GM18951 (cell line): ENCODE results near the gene ATOSB.

Source experiments
- POLR2A ChIP-seq: IDR thresholded peaks from 4 replicates; pipeline ENCODE4 v1.6.1; 2011; ENCODE audit warnings: mild to moderate bottlenecking; ENCODE audit not compliant: insufficient read length, insufficient read depth; ENCODE audit errors: extremely low read depth
- in situ Hi-C: fragments of 300-500 bp; cut with MboI; formaldehyde crosslinking; loops from one replicate; pipeline ENCODE4 v1.12.0; 2022; ENCODE audit warnings: low sequenced_read_pairs, mixed read lengths, inconsistent platforms; ENCODE audit not compliant: unreplicated experiment

The ATOSB gene

DNA sequence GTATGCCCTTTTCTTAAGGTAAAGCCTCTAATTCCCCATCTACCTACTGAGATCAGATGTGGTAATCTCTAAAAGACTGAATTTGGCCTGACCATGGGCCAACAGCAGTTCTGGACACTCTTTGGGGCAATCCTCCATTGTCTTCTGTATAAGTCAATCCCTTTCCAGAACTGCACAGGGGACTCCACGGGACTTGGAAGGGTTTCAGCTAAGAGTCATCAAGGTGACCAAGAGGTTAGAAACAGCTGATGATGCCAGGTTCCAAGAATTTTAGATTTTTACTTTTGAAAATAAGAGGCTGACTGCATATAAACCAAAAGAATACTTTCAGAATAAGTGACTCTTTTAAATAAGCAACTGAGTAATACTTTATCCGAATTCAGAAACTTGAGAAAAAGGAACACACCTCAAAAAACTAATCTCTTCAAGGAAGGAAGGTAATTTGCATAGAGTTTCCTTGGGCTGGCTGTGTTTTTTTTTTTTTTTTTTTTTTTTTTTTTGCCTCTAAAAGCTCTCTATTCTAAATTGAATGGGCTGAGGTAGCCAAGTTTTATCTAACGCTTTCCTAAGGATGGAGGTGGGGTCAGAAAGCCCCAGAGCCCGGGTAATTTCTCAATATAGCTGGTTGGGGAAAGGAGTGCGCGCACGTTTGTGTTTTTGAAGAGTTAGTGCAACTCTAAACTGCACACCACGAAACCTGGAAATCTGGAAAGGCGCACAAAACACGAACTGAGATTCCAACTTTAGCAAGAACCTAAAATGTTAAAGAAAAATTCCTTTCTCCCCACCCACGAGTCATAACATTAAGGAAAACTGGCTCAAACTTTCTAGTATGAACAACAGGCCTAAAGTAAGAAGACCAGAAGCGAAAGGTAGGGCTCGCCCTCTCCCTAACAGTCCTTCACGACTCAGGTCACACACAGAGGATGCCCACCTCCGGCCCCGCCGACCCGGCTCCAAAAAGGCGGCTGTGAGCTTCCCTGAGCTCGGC lies 44.5 kb downstream of the ATOSB start:
- in situ Hi-C loops = no loop called here
- TF ChIP-seq POLR2A = no peak

DNA sequence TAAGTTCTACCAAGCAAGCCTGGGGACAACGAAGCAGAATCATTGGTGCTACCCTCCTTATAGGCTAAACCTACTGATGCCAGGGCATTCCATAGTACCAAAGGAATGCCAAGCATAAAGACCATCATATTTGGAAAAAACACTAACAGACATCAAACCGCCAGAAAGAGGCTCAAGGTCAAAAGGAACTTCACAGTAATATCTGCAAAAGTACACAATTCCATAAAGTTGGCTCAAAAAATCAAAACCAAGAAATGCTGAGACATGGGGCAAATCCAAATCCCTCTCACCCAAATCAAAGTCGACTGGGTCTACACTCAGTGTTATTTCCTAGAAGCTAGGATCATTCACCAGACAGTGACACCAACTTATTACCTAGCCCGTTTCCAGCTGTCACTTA lies 46.6 kb downstream of the ATOSB start:
- in situ Hi-C loops = no loop called here
- TF ChIP-seq POLR2A = no peak

DNA sequence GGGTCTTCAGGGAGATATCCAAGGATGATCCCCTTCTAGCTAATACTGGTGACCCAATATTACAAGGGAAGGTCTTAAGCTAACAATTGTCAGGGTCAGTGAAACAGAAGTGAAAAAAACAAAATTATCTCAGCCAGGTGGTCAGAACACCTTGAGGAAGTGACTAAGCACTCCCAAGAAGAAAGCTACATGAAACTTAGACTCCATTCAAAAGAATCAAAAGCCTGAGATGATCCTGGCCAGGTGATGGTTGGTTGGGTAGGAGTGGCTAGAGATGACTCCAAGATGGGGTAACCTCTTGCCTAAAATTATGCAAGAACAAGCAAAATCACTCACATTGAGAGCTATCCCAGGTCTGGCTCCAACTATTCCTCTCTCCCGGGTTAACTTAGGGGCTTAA lies 48.6 kb downstream of the ATOSB start:
- in situ Hi-C loops = no loop called here
- TF ChIP-seq POLR2A = no peak

DNA sequence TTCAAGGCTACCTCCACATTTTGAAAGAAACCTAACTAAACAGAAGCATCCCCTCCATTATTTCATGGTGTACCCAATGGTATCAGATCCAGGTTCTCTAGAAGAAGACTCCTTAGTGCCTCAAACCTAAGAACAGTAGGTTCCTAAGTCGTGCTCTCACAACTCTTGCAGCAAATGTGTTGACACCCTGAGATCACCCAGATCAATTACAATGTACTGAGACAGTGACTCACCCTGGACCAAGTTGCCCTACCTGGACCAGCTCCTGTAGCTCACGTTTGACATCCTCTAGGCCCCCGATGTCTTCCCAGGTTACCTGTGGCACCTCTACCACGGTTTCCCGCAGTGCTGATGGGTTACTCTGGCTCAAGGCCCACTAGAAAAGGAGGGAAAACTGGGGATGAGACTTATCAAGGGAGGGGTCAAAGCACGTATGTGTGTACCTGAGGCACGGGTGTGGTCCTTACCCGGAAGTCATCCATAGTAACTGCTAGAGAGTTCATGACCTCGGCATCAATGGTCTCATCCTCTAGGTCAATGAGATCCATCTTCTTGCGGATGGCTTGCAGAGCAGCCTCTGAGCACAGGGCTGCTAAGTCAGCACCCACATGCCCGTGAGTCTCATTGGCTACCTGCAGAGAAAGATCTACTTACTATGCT lies 55.0 kb downstream of the ATOSB start:
- in situ Hi-C loops = no loop called here
- TF ChIP-seq POLR2A = no peak

DNA sequence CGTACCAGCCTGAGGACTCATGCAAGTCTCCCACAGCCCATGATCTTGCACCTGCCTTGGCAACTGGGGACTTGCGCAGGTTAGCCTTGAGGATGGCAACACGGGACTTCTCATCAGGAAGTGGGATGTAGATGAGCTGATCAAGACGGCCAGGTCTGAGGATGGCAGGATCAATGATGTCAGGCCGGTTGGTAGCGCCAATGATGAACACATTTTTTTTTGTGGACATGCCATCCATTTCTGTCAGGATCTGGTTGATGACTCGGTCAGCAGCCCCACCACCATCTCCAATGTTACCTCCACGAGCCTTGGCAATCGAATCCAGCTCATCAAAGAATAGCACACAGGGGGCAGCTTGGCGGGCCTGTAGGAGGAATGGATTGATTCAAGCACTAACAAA lies 56.2 kb downstream of the ATOSB start:
- no peak for TF ChIP-seq POLR2A
- in situ Hi-C loops = no loop called here

DNA sequence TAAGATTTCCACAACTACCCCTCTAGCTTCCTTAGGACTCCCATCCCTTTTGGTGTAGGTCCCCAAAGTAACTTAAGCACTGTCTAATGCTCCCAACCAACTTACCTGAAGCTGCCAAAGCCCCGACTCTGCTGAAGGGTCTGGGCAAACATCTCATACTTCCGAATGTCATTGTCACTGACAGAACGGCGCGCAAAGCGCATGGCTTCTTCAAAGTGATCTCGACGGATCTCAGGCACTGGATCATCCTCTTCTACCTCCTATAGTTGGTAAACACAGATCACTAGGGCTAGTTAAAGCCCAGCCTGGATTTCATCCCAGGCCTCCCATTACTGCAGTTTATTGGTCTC lies 58.4 kb downstream of the ATOSB start:
- no peak for TF ChIP-seq POLR2A
- in situ Hi-C loops = no loop called here

DNA sequence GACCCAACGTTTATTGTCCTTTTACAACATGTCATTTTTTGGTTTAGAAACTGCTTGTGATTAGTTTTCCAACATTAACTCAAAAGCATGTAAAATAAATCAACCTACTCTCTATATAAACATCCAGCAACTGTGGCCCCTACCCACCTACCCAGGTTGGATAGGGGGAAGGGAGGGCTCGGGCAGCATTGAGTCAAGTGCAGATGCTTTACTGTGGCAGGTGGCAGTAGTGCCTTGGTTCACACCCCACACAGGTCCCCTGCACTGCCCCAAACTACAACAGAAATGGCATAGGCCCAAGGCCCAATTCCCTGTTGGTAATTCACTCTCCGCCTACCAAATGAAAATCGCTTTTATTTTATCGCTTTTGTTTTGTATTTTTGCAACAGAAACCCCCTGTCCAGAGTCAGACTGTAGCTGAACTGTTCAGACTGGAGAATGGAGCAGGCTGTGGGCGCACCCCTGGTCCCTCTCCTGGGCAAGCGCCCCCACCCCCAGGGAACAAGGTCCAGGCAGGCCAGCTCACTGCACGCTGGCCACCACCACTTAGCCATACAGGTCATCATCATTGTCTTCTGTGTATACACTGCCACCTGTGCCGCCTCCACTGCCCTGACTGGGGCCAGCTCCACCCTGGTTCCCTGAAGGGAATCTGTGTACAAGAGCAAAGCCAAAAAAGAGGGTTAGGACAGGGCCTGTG lies 58.9 kb downstream of the ATOSB start:
- in situ Hi-C loops = no loop called here

DNA sequence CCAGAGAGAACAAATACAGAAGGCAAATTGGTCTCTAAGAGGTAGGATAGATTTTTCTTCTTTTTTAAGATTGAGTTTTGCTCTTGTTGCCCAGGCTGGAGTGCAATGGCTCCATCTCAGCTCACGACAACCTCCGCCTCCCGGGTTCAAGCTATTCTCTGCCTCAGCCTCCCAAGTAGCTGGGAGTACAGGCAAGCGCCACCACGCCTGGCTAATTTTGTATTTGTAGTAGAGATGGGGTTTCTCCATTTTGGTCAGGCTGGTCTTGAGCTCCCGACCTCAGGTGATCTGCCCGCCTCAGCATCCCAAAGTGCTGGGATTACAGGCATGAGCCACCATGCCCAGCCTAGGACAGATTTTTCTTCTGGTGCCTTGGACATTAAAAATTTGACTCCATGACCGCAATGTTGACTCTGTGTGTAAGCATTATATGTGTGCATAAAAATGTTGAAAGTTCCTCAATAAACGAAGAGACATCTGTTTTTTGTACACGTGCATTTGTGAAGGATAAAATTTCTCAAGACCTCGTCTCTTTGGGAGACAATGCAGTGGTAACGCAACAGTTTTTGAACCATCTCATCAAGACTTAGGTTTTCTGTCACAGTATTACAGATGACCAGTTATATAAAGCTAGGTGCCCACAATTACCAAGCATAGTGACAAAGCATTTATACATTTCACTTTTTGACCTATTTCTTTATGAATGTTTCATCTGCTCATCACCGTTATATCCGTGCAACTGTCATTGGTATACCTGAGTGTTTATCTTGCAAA lies 60.6 kb downstream of the ATOSB start:
- in situ Hi-C loops = no loop called here
- TF ChIP-seq POLR2A = no peak

More for the DNA sequence above, 58.9 kb downstream of the ATOSB start:
- TF ChIP-seq POLR2A = no peak

DNA sequence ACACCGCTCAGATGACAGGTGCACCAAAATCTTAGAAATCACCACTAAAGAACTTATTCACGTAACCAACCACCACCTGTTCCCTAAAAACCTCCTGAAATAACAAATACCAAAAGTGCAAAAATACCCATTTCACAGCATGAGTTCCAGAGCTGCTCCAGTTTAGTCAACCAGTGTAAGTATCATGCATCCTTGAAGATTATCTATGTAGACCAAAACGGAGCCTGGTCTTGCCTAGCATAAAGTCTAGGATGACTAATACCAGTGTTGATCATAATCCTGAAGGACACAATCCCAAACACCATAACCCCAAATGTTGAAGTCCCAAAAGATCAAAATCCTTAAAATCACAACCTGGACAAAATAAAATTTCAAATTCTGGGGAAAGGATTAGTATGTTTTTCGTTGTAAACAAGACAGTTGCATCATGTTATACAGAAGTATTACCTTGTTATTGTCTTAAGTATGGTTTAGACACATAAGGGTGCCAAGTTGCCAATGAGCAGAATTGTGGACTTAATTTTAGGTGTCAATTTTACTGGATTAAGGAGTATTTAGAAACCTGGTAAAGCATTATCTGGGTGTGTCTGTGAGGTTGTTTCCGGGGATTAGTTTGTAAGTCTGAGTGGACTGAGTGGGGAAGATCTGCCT lies 61.4 kb downstream of the ATOSB start:
- TF ChIP-seq POLR2A = no peak
- in situ Hi-C loops = no loop called here
